Peyer's patch (tissue), 4 donors: Measurements from ENCODE around the gene TRDN. TPM values are rescaled to one million over a fixed set of nuclear protein-coding genes. Genes with fewer than 3 reads are reported as not detected.

Experiments used
- DNase-seq, 3 donors: peaks; one replicate each; pipeline ENCODE4 v3.0.0-alpha.2; 2017 to 2019
- H3K27ac ChIP-seq, 4 donors: fragments of 200-600 bp; sonication (generic); one replicate each; pipeline ENCODE4 v1.5.1; 2016 to 2019
- H3K27me3 ChIP-seq, 2 donors: fragments of 200-600 bp; sonication (generic); one replicate each; pipeline ENCODE4 v1.5.1; 2019
- H3K36me3 ChIP-seq, 3 donors: fragments of 200-600 bp; sonication (generic); one replicate each; pipeline ENCODE4 v1.5.1; 2016 to 2019
- H3K4me1 ChIP-seq, 4 donors: fragments of 200-600 bp; sonication (generic); one replicate each; pipeline ENCODE4 v1.5.1; 2016 to 2019
- H3K4me3 ChIP-seq, 4 donors: fragments of 200-600 bp; sonication (generic); 1 replicate in 3 of 4; 2 replicates in 1 of 4; pipeline ENCODE4 v1.5.1; 2016 to 2019; ENCODE audit warnings: mild to moderate bottlenecking in 1 of 4
- H3K9me3 ChIP-seq, 4 donors: fragments of 200-600 bp; sonication (generic); one replicate each; pipeline ENCODE4 v1.5.1; 2016 to 2019; ENCODE audit warnings: mild to moderate bottlenecking in 1 of 4
- CTCF ChIP-seq, 6 experiments: fragments of 450-650 bp in 4 of 6; fragments of 200-600 bp in 2 of 6; sonication (generic) in 1 of 6; IDR thresholded peaks; one replicate each; pipeline ENCODE4 v1.5.1; 2017 to 2019; ENCODE audit warnings: antibody characterized with exemption in 6 of 6, mild to moderate bottlenecking in 3 of 6, moderate library complexity in 1 of 6
- POLR2A ChIP-seq, 2 donors: fragments of 450-650 bp; IDR thresholded peaks; one replicate each; pipeline ENCODE4 v1.5.1; 2017; ENCODE audit warnings: antibody characterized with exemption in 2 of 2, mild to moderate bottlenecking in 2 of 2, moderate library complexity in 2 of 2
- total RNA-seq, 4 donors: library from RNA; depleted of rRNA; stranded (reverse); fragments of >200 nt; gene quantifications; one replicate each; pipeline ENCODE4 v1.1.0, GENCODE V29; 2016

TRDN gene
- total RNA-seq, 4 donors from 2014 or later: not detected

GRCh38 chr6:123427008-123427407, 209.7 kb downstream of the TRDN start:
- H3K4me1 ChIP-seq: no peaks in the 10 kb centered on the region
- H3K36me3 ChIP-seq: no peaks in the 10 kb centered on the region
- H3K27ac ChIP-seq: no peak overlapping the region
- no peaks in the 10 kb centered on the region for H3K27me3 ChIP-seq
- no peaks in the 10 kb centered on the region for H3K9me3 ChIP-seq
- DNase-seq: no peak
- no peak for TF ChIP-seq CTCF (IDR thresholded peaks at IDR 0.05)
- TF ChIP-seq POLR2A (IDR thresholded peaks at IDR 0.05): no peak
- H3K4me3 ChIP-seq: no peak overlapping the region

- DNase-seq: no peak
- no peak overlapping the region for H3K27ac ChIP-seq
- H3K9me3 ChIP-seq: no peaks in the 10 kb centered on the region
- no peaks in the 10 kb centered on the region for H3K27me3 ChIP-seq
- no peak overlapping the region for H3K4me3 ChIP-seq
- no peaks in the 10 kb centered on the region for H3K4me1 ChIP-seq
- TF ChIP-seq CTCF (IDR thresholded peaks at IDR 0.05) (no peak), POLR2A (IDR thresholded peaks at IDR 0.05) (no peak)
- H3K36me3 ChIP-seq: no peaks in the 10 kb centered on the region
These were observed 213.6 kb downstream of the TRDN start for GRCh38 chr6:123423130-123423529.

GRCh38 chr6:123420512-123420911, 216.2 kb downstream of the TRDN start:
- Histone ChIP-seq H3K27me3 (no peaks in the 10 kb centered on the region), H3K4me3 (no peak overlapping the region), H3K27ac (no peak overlapping the region), H3K36me3 (no peaks in the 10 kb centered on the region), H3K4me1 (no peaks in the 10 kb centered on the region), H3K9me3 (no peaks in the 10 kb centered on the region)
- no peak for TF ChIP-seq POLR2A (IDR thresholded peaks at IDR 0.05)
- no peak for TF ChIP-seq CTCF (IDR thresholded peaks at IDR 0.05)
- DNase-seq: no peak

- H3K9me3 ChIP-seq: no peaks in the 10 kb centered on the region
- H3K27ac ChIP-seq: no peak overlapping the region
- no peak for TF ChIP-seq POLR2A (IDR thresholded peaks at IDR 0.05)
- no peak for TF ChIP-seq CTCF (IDR thresholded peaks at IDR 0.05)
These were observed 218.7 kb downstream of the TRDN start for GRCh38 chr6:123418071-123418470.

GRCh38 chr6:123417535-123417934, 219.2 kb downstream of the TRDN start:
- TF ChIP-seq POLR2A (IDR thresholded peaks at IDR 0.05) (no peak), CTCF (IDR thresholded peaks at IDR 0.05) (no peak)
- Histone ChIP-seq H3K27me3 (no peaks in the 10 kb centered on the region), H3K27ac (no peak overlapping the region), H3K4me1 (no peaks in the 10 kb centered on the region), H3K36me3 (no peaks in the 10 kb centered on the region), H3K4me3 (no peak overlapping the region), H3K9me3 (no peaks in the 10 kb centered on the region)
- DNase-seq: no peak

More at GRCh38 chr6:123418071-123418470, 218.7 kb downstream of the TRDN start:
- H3K36me3 ChIP-seq: no peaks in the 10 kb centered on the region
- DNase-seq: no peak
- no peaks in the 10 kb centered on the region for H3K4me1 ChIP-seq
- no peaks in the 10 kb centered on the region for H3K27me3 ChIP-seq
- H3K4me3 ChIP-seq: no peak overlapping the region

- no peaks in the 10 kb centered on the region for H3K9me3 ChIP-seq
- peak in 2 of 3 donors; percentile 19 to 58 for DNase-seq
- H3K36me3 ChIP-seq: no peaks in the 10 kb centered on the region
- no peak overlapping the region for H3K4me3 ChIP-seq
- peak in 5 of 6 experiments; percentile 2 to 52 (median 45) for TF ChIP-seq CTCF (IDR thresholded peaks at IDR 0.05)
- no peak for TF ChIP-seq POLR2A (IDR thresholded peaks at IDR 0.05)
- H3K27me3 ChIP-seq: no peaks in the 10 kb centered on the region
- no peak overlapping the region for H3K27ac ChIP-seq
- no peaks in the 10 kb centered on the region for H3K4me1 ChIP-seq
These were observed 220.8 kb downstream of the TRDN start for GRCh38 chr6:123415844-123416468.
